CD4-positive, alpha-beta T cell treated with Interleukin-21 for 1 hour (primary cell): ENCODE measurements around the gene AJAP1.

Experiments used
- DNase-seq: peaks from one replicate; pipeline ENCODE4 v3.0.0-alpha.2; 2020

Gene AJAP1

DNA sequence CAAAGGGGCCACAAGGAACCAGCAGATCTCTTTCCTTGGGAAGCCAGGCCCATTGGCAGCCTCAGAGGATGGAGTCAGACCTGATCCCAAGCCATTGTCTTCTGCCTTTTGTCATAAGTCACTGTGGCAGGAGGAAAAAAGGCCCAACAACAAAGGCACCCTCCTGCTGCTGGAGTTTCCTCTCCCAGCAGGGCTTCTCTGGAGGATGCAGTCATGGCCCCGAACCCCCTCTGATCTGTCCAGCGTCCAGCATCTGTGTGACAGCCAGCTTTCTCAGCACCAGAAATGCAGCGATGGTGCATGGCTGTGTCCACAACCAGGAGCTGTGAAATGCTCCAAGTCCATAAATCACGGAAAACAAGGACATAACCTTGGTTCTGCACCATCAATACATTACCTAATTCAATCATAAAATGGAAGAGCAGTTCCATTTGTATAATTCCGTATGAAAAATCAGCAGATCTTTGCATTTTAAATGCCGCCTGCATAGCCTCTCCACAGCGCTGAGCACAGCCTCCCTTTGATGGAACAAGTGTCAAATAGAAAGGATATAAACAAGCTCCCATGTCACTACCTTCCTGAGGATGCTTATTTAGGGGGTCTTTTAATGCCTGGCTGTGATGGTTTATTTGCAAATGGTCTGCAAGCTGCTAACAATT, 30.6 kb downstream of the AJAP1 start:
- DNase-seq, result no peak

DNA sequence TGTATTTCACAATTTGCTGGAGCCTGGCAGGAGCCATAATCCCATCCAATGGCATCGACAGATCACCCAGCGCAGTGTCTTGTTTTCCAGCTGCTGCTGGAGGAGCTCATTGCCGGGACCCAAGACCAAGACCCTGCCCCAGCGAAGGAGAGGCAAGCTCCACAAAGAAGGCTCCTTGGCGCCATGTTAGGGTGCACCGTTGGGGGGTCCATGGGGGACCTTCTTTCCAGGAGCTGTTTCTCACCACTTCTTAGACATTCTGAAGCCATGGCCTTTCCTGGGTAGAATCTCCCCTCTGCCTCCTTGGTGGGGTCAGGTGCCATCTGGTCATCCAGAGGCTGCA, 31.1 kb downstream of the AJAP1 start:
- no peak for DNase-seq

- no peak for DNase-seq
Observed at GRCh38 chr1:4687943-4688342, 33.5 kb downstream of the AJAP1 start.

DNA sequence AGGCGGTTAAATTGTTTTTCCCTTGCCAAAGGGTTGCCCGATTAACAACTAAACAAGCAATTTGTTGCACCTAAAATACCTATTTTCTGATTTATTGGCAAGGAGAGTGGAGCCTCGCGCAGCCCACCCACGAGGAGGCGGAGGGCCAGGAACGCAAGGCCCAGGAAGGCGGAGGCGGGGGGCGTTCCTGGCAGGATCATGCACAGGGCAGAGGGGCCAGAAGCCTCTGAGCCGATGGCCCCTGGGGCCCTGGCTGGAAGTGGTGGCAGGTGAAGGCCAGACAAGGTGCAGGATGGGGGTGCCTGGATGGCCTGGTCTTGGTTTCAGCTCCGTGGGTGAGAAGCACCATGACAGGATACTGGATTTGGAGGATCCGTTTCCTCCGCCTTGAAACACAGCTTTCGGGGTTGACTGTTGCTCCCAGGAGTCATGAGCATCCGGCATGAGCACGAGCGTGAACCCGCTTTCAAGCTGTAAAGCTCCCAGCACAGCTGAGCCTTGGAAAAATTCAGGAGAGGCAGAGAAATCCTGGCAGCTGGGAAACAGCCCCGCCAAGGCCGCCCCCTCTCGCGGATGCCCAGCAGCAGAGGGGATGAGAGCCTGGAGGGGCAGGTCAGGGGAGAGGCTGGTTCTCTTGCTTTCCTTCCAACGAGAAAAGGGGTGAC, 35.0 kb downstream of the AJAP1 start:
- DNase-seq, result no peak

- no peak for DNase-seq
Observed at GRCh38 chr1:4689941-4690635, 35.7 kb downstream of the AJAP1 start.

- DNase-seq, result no peak
Observed at GRCh38 chr1:4690951-4691675, 36.7 kb downstream of the AJAP1 start.

GRCh38 chr1:4691766-4692405, 37.5 kb downstream of the AJAP1 start:
- no peak for DNase-seq

- DNase-seq, result no peak
Observed at GRCh38 chr1:4692437-4692836, 38.0 kb downstream of the AJAP1 start.

GRCh38 chr1:4693331-4693730, 38.9 kb downstream of the AJAP1 start:
- no peak for DNase-seq

DNA sequence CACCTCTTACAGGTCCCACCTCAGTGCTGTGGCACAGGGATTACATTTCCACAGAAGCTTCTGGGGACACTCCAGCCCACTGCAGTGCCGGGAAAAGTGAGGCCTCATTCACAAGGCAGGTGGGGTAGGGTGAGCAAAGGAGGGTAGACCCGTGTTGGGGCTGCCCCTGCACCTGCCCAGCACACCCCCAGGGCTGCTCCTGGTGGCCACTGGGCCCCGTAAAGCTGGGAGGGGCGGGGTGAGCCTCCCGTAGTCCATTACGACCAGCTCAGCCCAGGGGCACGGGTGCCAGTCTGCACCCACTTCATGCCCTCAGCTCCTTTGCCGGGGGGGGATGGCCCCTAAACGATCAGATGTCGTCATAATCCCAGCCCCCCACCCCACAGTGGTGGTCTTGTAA, 39.5 kb downstream of the AJAP1 start:
- DNase-seq, result no peak

DNA sequence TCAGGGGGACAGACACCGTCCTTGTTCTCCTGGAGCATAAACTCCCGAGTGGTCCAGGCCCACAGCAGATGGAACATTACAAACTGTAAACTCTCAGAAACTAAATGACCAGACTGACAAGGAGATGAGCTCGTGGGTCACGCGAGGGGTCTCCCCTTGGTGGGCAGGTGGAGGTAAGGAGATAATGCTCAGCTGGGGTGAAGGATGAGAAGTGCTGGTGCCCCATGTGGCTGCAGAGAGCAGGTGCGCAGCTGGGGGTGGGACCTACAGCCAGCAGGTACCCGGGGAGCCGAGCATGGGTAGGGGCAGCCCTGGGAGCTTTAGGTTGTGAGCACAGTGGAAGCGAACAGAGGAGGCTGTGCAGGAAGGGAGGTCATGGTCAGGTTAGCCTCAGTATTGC, 40.1 kb downstream of the AJAP1 start:
- no peak for DNase-seq

GRCh38 chr1:4695241-4695640, 40.8 kb downstream of the AJAP1 start:
- DNase-seq, result no peak

DNA sequence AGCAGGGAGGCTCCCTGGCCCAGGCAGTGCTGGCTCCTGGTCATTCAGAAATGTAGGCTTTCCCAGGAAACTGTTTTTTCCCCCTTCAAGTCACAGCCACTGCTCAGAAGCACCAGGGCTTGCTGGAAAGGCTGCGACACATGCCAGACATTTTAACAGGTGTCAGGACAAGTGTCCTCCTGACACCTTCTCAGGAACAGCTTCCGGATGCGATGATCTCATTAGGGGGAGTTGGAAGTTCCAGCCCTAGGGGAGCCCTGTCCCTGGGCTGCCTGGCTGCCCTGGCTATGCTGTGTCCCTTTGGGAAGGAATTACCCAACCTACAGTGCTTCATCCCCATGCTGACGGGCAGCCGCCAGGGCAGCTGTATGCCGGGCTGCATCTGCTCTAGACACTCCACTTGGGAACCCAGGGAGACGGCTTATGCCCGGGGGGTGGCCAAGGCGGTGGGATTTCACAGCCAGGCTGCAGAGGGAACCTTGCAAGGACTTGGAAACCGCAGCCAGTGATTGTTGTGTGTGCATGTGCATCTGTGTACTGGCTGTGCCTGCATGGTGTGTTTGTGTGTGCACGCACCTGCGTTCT, 41.8 kb downstream of the AJAP1 start:
- no peak for DNase-seq

GRCh38 chr1:4696753-4697152, 42.3 kb downstream of the AJAP1 start:
- DNase-seq, result no peak

- no peak for DNase-seq
Observed at GRCh38 chr1:4697801-4698200, 43.4 kb downstream of the AJAP1 start.

DNA sequence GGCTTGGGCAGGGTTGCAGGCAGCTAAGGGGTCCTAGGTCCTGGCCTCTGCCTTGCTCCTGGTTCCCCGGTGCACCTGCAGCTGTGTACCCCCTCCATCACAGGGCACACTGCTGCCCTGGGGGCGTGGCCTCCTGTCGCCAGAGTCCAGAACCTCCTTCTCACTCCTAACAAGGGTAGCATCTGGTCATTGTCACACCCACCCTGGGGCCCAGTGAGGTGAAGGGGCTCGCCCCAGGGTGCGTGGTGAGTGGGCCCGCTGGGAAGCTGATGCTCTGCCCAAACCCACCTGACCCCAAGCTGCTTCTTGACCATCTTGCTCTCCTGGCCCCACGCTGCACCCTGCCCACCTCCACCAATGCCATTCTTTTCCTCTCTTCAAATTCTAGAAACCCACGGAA, 44.5 kb downstream of the AJAP1 start:
- no peak for DNase-seq

- no peak for DNase-seq
Observed at GRCh38 chr1:4699376-4700301, 45.2 kb downstream of the AJAP1 start.

GRCh38 chr1:4700801-4701200, 46.4 kb downstream of the AJAP1 start:
- no peak for DNase-seq

DNA sequence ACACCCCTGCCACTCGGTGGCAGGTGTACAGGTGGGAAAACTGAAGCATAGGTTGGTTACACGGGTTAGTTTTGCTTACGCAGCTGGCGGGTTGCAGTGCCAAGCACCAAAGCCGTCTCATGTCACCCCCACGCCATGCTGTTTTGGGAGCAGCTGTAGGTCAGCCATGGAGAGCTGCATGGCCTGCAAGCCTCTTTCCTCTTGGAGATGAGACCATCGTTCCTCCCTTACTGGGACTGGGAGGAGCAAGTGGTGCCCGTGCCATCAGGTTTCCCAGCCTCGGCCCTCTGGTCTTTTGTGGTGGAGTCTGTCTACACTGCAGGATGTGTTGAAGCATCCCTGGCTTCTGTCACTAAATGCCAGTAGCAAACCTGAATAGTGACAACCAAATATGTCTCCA, 46.9 kb downstream of the AJAP1 start:
- DNase-seq, result no peak

- no peak for DNase-seq
Observed at GRCh38 chr1:4702464-4702863, 48.1 kb downstream of the AJAP1 start.

DNA sequence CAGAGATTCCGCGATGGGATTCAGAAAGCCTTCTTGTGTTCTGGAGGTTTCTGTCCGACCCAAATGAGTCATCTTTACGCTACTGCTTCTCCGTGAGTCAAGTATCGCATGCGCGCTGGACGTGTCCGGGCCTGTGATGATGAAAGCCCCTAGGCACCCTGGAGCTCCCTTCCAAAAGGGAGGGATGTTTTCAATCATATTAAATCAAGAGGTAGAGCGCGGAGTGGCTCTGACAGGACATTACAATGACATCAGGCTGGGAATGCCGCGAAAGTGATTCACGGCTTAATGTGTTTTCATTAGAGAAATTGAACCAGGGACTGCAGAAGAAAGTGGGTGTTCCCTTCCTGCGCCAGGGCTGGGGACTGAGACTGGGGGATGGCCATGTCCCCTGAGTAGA, 48.5 kb downstream of the AJAP1 start:
- no peak for DNase-seq

GRCh38 chr1:4703646-4704045, 49.2 kb downstream of the AJAP1 start:
- DNase-seq, result no peak
